Chondrocyte (in vitro differentiated cells): ENCODE measurements around the gene CMIP. TPM values are rescaled to one million over a fixed set of nuclear protein-coding genes. Genes with fewer than 3 reads are reported as not detected.

ENCODE experiments used
- DNase-seq: peaks from one replicate; pipeline ENCODE4 v3.0.0; 2021; ENCODE audit warnings: mixed read lengths, low spot score
- H3K27ac Mint-ChIP-seq: one replicate; pipeline ENCODE4 v1.8.0; 2021; ENCODE audit warnings: mild to moderate bottlenecking, moderate library complexity, mixed read lengths; ENCODE audit not compliant: unreplicated experiment
- H3K27me3 Mint-ChIP-seq: 2 replicates; pipeline ENCODE4 v1.8.0; 2021; ENCODE audit warnings: low read depth, mixed read lengths
- H3K36me3 Mint-ChIP-seq: 2 replicates; pipeline ENCODE4 v1.8.0; 2021; ENCODE audit warnings: low read depth, mixed read lengths
- H3K4me1 Mint-ChIP-seq: 2 replicates; pipeline ENCODE4 v1.8.0; 2021; ENCODE audit warnings: low read depth, mild to moderate bottlenecking, mixed read lengths
- H3K4me3 Mint-ChIP-seq: one replicate; pipeline ENCODE4 v1.8.0; 2021; ENCODE audit warnings: mild to moderate bottlenecking, moderate library complexity, mixed read lengths; ENCODE audit not compliant: unreplicated experiment
- H3K9me3 Mint-ChIP-seq: 2 replicates; pipeline ENCODE4 v1.8.0; 2021; ENCODE audit warnings: low read depth, mixed read lengths
- total RNA-seq: library from RNA; stranded (reverse); gene quantifications from 3 replicates; pipeline ENCODE4 v1.2.1, GENCODE V29; 2021
- TF ChIP-seq, protein P1 (sequence below): fragments of 200-600 bp; sonication (generic); IDR thresholded peaks from 2 replicates; pipeline ENCODE4 v1.5.0; 2021; ENCODE audit warnings: antibody characterized with exemption, mild to moderate bottlenecking, moderate library complexity

The CMIP gene
- total RNA-seq, 1 donor from 2014 or later = 62.9 TPM

DNA sequence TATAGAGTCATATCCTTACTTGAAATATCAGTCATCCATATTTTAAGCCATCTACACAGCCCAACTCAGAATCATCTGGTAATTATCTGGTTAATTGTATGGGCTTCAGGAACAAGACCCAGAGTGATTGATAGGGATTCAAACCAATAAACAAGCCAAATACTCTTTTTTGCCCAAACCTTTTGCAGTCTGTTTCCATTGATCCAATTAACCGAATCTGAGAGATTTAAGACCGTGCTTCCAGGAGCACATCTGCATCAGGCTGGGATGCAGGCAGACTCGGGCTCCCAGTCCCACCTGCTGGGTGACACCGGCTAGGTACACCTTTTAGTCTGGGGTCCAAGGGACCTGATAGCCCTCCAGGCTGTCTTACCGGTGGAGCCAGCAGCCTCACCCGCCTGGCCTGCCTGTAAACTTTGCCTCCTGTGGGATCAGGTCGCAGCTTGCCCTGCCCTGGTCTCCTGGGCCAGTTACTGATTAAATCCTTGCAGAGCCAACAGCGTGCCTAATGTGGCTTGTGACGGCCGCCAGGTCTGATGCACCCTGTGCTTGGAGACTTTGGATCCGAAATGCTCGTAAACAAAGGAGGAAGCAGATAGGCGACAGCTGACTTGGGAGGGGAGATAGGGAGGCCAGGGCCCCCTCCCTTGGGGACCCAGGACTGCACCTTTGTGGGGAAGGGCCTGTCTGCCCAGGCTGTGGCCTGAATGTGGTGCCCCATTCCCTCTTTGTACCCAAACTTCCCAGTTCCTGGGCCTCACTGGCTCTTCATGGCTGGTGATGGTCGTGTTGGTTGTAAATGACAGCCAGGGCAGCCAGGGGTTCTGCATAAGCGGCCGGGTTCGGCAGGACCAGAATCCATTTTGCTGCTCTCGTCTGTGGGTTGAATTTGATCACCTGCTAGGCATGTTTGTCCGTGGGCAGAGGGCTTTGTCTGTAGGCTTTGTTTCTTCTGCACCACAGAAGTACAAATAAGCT lies 3.8 kb downstream of the CMIP start:
- no peaks in the 10 kb centered on the region for H3K36me3 Mint-ChIP-seq
- H3K4me3 Mint-ChIP-seq = no peak overlapping the region
- H3K4me1 Mint-ChIP-seq = peaks cover 27% of the 10 kb centered on the region
- no peak for DNase-seq
- H3K27ac Mint-ChIP-seq = no peak overlapping the region
- no peaks in the 10 kb centered on the region for H3K27me3 Mint-ChIP-seq
- TF ChIP-seq, protein P1, sequence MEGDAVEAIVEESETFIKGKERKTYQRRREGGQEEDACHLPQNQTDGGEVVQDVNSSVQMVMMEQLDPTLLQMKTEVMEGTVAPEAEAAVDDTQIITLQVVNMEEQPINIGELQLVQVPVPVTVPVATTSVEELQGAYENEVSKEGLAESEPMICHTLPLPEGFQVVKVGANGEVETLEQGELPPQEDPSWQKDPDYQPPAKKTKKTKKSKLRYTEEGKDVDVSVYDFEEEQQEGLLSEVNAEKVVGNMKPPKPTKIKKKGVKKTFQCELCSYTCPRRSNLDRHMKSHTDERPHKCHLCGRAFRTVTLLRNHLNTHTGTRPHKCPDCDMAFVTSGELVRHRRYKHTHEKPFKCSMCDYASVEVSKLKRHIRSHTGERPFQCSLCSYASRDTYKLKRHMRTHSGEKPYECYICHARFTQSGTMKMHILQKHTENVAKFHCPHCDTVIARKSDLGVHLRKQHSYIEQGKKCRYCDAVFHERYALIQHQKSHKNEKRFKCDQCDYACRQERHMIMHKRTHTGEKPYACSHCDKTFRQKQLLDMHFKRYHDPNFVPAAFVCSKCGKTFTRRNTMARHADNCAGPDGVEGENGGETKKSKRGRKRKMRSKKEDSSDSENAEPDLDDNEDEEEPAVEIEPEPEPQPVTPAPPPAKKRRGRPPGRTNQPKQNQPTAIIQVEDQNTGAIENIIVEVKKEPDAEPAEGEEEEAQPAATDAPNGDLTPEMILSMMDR = no peak
- H3K9me3 Mint-ChIP-seq = no peaks in the 10 kb centered on the region

GRCh38 chr16:81449241-81449640 lies 4.6 kb downstream of the CMIP start:
- no peaks in the 10 kb centered on the region for H3K9me3 Mint-ChIP-seq
- no peak overlapping the region for H3K4me3 Mint-ChIP-seq
- H3K27ac Mint-ChIP-seq = no peak overlapping the region
- TF ChIP-seq, protein P1 = no peak
- no peaks in the 10 kb centered on the region for H3K27me3 Mint-ChIP-seq
- no peak for DNase-seq
- H3K36me3 Mint-ChIP-seq = no peaks in the 10 kb centered on the region
- H3K4me1 Mint-ChIP-seq = peaks cover 27% of the 10 kb centered on the region

- H3K27ac Mint-ChIP-seq = no peak overlapping the region
- no peak overlapping the region for H3K4me3 Mint-ChIP-seq
- H3K27me3 Mint-ChIP-seq = no peaks in the 10 kb centered on the region
- H3K4me1 Mint-ChIP-seq = peaks cover 27% of the 10 kb centered on the region
- H3K36me3 Mint-ChIP-seq = no peaks in the 10 kb centered on the region
- no peak for DNase-seq
- TF ChIP-seq, protein P1 = no peak
- H3K9me3 Mint-ChIP-seq = no peaks in the 10 kb centered on the region
Measured at GRCh38 chr16:81449899-81450608, 5.4 kb downstream of the CMIP start.

DNA sequence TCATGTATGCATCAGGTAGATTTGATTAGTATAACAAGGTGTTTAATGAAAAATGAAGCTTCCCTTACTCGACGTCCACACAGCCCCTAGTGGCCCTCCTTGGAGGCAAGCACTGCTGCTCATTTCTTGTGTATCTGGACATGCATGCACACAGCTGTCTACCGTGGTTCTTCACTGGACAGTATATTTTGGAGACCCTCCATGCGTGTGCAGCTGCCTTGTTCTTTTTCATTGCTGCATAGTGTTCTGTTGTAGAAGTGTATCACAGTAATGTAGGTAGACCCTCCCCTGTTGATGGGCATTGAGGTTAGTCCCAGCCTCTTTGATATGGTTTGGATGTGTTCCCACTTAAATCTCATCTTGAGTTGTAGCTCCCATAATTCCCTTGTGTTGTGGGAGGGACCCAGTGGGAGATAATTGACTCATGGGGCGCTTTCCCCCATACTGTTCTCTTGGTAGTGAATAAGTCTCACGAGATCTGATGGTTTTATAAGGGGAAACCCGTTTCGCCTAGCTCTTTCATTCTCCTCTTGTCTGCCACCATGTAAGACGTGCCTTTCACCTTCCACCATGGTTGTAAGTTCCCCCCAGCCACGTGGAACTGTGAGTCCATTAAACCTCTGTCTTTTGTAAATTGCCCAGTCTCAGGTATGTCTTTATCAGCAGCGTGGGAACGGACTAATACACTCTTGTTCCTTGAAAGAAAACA lies 6.3 kb downstream of the CMIP start:
- no peak overlapping the region for H3K4me3 Mint-ChIP-seq
- TF ChIP-seq, protein P1 = peak; percentile 11
- no peak overlapping the region for H3K27ac Mint-ChIP-seq
- no peak for DNase-seq
- no peaks in the 10 kb centered on the region for H3K9me3 Mint-ChIP-seq
- H3K4me1 Mint-ChIP-seq = peaks cover 25% of the 10 kb centered on the region
- H3K36me3 Mint-ChIP-seq = no peaks in the 10 kb centered on the region
- no peaks in the 10 kb centered on the region for H3K27me3 Mint-ChIP-seq
